ENCODE results near the gene PREX1.
A peak's percentile ranks its signal among the peaks of the same experiment; 100 is the strongest.
"Not testable (repeated sequence)": the region's sequence is repeated elsewhere in the genome, so short reads cannot be mapped to it uniquely, and the experiment has no call there.

The PREX1 gene, protein sequence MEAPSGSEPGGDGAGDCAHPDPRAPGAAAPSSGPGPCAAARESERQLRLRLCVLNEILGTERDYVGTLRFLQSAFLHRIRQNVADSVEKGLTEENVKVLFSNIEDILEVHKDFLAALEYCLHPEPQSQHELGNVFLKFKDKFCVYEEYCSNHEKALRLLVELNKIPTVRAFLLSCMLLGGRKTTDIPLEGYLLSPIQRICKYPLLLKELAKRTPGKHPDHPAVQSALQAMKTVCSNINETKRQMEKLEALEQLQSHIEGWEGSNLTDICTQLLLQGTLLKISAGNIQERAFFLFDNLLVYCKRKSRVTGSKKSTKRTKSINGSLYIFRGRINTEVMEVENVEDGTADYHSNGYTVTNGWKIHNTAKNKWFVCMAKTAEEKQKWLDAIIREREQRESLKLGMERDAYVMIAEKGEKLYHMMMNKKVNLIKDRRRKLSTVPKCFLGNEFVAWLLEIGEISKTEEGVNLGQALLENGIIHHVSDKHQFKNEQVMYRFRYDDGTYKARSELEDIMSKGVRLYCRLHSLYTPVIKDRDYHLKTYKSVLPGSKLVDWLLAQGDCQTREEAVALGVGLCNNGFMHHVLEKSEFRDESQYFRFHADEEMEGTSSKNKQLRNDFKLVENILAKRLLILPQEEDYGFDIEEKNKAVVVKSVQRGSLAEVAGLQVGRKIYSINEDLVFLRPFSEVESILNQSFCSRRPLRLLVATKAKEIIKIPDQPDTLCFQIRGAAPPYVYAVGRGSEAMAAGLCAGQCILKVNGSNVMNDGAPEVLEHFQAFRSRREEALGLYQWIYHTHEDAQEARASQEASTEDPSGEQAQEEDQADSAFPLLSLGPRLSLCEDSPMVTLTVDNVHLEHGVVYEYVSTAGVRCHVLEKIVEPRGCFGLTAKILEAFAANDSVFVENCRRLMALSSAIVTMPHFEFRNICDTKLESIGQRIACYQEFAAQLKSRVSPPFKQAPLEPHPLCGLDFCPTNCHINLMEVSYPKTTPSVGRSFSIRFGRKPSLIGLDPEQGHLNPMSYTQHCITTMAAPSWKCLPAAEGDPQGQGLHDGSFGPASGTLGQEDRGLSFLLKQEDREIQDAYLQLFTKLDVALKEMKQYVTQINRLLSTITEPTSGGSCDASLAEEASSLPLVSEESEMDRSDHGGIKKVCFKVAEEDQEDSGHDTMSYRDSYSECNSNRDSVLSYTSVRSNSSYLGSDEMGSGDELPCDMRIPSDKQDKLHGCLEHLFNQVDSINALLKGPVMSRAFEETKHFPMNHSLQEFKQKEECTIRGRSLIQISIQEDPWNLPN (N-terminal part only)

DNA sequence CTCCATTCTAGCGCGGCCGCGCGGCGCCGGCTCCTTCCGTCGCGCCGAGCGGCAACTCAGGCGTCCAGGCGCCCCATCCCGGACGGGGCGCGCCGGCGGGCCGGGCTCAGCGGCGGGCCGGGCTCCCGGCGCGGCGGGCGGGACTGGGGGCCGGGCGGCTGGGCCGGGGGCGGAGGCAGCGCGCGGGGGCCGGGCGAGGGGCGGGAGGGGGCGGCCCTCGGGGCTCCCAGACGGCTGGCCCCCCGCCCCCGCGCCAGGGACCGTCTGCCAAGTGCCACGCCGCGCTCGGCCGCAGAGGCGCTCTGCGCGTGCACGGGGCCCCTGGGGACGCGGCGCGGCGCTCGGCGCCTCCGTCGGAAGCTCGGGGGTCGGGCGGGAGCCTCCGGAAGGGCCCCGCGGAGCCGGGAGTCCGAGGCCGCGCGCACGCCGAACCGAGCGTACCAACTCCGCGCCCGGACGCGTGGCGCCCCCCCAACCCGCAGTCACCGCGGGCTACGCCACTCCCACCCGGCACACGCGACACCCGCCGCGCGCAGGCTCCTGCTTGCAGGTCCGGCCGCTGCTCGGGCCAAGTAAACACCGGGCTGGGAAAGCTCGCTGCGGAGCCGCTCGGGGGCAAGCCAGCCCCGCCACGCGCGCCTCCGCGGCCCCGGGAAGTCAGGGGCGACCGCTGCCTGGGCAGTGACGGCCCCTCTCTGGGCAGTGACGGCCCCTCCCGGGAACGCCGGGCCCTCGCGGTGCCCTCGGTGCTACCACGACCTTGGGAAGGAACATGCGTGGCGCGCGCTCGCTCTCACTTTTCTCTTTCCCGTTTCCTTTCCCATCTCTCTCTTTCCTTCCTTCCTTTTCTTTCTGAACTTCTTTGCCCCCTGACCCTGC, at the start of gene PREX1:
TSS of gene PREX1 (minus strand) at position 145 of the 879 bp plus-strand sequence. CDS start at position 6, 139 bp downstream.
- peak; percentile 70 for DNase-seq (ENCODE audit: low read depth, low spot score)

DNA sequence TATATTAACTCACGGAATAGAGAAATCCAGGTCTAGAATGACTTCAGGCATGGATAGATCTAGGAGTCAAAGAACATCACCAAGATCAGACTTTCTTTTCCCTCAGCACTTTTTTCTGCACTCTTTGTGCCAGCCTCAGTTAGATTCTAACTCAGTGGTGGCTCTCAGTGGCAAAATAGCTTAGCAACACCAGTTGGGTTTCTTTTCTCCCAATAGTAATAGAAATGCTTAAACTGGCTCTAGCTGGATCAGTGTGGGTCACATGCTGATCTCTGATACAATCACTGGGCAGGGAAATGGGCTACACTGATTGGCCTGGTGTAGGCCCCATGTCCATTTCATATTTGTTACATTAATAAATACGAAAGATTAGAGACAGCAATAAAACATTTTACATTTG, 49.5 kb upstream of the PREX1 start:
- no peak for DNase-seq (ENCODE audit: low read depth, low spot score)

DNA sequence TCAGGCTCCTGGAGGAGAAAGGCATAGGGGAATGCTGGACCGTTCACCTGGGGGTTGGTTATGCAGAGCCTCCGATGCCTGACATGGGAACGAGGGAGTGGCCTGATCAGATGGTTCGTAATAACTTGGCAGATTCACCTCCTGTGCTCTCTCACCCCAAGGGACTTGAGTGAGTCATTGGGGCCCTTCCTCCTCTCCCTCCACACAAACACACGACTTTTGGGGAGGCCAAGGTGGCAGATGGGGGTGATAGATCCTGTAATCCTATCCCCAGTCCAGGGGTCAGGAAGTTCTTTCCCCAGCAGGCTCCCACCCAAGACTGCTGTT, 48.1 kb upstream of the PREX1 start:
- no peak for DNase-seq (ENCODE audit: low read depth, low spot score)

DNA sequence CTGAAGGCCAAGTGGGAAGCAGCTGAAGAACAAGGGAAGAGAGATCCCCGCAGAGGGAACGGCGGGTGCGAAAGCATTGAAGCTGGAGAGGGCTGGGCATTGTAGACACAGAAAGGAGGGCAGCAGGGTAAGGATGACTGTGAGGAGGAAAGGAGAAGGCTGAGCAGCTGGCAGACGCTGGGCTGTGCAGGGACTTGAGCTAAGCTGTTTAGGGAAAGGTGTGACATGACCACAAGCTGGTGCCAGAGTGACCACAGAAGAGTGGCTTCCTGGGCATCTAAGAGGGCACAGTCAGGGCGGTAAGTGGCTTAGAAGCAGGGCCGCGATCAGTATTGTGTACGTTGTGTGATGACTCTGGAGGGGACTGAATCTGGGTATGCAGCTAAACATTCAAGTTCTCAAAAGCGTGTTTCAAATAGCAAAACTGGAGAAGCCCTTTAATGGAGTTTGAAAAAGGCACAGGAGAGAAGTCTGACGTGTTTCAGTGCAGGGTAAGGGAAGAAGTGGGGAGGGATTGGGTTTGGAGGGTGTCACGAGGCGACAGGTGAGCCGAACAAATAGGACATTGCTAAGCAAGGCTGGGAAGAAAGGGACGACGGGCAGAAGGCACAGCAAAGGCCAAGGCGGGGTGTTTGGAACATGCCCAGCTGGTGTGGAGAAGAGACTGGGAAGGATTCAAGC, 47.6 kb upstream of the PREX1 start:
- no peak for DNase-seq (ENCODE audit: low read depth, low spot score)

DNA sequence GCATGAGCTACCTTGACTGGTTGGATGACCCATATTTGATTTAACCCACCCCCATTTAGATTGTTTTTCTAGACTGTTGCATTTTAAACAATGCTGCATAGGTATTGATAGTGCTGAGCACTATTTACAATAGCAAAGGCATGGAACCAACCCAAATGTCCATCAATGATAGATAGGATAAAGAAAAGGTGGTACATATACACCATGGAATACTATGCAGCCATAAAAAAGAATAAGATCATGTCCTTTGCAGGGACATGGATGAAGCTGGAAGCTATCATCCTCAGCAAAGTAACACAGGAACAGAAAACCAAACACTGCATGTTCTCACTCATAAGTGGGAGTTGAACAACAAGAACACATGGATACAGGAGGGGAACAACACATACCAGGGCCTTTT, 41.6 kb upstream of the PREX1 start:
- DNase-seq (ENCODE audit: low read depth, low spot score), result not testable (repeated sequence)

DNA sequence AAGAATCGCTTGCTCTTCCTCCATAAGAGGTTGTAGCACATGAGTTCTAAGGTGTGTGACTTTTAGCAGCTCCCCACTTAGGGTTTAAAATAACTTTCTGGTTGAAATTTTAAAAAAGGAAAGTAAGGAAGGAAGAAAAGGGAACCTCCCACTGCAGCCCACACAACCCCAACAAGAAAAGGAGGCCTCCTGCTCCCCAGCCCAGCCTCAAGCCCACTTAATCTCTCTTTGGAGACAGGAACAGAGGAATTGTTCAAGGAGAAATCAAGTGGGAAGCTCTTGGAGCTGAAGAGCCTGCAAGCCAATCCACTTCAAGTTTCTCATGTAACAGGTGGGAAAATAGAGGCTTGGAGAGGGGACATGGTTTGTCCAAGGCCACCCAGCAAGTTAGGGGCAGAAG, 39.1 kb upstream of the PREX1 start:
- no peak for DNase-seq (ENCODE audit: low read depth, low spot score)

DNA sequence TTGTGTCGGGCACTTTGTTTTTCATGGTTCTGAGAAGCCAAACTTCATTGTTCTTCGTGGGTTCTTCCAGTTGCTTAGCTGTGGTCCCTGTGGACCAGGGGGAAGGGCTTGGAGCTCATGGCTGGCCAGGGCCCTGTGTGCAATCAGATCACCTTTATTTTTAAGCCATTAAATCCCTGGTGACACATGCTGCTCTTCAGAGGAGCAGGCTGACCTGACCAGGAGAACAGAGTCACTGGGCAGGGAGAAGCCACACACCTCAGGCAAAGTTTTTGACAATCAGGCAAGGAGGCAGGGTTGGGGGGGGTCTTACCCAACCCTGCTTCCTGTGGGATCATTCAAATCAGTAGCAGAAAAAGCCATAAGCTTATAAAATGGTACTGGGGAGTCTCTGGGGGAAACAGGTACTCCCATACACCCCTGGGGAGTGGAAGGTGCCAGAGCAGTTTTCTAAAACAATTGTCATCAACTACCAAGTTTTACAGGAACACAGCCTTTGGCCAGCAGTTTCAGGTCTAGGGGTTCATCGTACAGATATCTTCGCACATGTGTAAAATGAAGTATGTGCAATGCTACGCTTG, 37.0 kb upstream of the PREX1 start:
- DNase-seq (ENCODE audit: low read depth, low spot score), result no peak

DNA sequence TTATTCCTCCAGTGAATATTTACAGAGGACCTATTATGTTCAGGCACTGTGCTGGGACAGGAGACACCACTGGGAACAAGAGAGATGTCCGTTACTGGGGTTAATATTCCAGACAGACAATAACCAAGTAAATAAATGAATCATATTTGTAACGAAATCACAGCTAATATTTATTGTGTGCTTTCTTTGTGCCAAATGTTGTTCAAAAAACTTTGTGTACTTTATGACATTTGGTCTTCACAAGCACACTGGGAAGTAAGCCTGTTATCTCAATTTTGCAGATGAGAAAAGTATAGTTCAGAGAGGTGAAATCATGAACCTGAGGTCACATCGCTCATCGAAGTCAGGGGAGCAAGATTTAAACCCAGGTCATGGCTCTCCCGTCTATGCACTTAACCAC, 36.5 kb upstream of the PREX1 start:
- no peak for DNase-seq (ENCODE audit: low read depth, low spot score)

DNA sequence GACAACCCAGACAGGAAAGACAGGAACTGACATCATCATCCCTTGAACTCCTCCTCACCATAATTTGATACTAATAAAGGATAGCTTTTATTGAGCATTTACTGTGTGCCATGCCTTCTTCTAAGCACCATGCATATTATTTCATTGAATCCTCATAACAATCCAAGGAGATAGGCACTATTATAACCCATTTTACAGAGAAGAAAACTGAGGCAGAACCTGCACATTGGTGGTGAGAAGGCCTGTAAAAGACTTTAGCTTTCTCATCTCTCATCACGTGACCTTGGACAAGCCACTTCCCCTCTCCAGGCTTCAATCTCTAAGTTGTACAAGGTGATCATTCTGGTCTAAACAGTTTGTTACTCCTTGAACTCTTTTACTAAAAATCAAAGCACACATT, 34.5 kb upstream of the PREX1 start:
- DNase-seq (ENCODE audit: low read depth, low spot score), result no peak

DNA sequence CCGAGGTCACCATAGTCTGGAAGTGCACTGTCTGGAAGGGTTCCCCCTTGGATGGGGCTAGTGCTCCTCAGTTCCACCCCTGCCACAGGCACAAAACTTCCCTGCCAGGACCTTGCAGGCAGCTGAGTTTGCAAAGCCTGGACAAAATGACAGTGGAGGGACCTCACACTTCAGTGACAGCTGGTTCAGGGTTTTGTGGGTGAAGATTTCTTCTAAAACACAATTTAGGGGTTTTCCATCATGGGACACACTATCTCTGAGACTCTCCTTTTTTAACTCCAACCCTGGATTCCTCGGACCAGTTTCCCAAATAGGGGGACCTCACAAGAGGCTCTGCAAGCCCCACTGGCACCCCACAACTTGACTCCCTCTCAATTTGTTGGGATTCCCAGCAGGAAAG, 33.6 kb upstream of the PREX1 start:
- no peak for DNase-seq (ENCODE audit: low read depth, low spot score)

DNA sequence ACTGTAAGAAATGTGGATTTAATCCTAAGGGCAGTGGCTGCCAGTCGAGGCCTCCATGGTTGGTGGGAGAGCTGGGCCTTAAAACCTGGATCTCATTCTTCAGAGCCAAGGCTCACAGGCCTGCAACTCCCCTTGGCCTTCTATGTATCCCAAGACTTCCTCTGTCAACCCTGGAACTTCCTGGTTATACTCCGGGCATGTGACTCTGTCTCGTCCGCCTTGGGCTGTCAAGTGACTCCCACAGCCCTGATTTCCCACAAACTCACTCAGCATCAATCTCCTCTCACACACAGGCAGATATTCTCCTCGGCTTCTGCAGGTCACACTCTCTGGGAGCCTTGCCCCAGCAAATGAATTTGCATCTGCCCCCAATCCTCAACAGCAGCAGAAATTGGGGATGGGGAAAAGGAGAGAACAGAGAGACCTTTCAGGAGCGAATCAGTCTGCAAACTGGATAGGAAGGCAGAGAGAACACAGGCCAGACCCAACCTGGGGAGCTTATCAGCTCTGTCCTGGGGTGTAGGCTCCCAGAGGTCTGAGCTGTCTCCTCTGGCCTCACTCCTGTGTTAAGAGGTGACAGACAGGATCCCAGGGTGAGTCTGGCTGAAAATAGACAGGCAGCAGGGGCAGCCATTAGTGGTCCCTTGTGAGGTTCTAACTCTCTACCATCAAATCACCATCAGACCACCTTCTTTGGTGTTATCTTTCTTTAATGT, 30.4 kb upstream of the PREX1 start:
- no peak for DNase-seq (ENCODE audit: low read depth, low spot score)

DNA sequence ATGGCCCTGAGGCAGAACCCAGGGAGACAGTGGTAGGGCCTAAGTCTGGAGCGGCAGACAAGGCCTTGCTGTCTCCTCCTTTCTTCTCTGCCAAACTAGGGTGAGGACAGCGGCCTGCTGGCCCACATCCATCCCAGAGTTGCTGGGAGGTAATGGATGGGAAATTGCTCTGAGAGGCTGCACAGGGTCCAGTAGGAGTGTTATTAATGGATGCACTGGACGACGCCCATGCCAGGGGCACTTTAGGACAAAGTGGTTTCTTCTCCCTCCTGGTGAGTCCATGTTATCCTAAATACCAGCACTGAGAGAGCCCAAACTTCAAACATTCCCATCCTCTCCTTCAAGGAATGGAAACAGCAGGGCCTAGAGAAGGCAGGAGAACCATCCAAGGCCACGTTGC, 28.3 kb upstream of the PREX1 start:
- peak; percentile 46 for DNase-seq (ENCODE audit: low read depth, low spot score)

DNA sequence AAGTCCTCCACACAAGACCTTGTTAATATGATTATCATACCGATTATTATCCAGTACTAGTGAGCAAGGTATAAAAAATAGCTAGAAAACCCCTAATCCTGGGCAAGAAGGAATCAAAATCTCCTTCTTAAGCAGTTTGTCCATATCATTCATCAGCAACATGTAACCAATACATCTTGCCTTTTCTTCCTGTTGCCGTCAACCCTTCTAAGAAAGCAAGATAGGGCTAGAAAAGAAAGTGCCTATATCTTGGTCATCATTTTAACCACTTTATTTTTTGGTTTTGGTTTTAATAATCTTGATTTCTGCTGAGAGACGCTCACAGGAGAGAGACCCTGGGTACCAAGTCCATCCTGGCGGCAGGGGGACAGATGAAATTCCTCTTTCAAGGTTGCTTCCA, 27.2 kb upstream of the PREX1 start:
- DNase-seq (ENCODE audit: low read depth, low spot score), result no peak

DNA sequence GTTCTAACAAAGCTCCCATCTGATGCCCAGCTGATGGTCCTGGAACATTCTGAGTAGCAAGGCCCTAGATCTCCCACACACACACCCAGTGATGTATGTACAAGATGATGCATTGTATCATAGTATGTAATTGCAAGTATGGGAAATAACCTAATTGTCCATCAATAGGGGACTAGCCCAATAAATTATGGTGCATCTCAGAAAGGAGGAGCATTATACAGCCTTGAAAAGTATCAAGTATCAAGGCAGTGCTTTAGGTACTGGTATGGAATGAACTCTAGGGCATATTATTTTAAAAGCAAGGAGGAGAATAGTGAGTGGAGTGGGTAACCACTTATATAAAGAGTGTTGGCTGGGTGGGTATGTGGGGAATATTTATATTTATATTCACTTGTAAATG, 24.8 kb upstream of the PREX1 start:
- DNase-seq (ENCODE audit: low read depth, low spot score), result no peak

DNA sequence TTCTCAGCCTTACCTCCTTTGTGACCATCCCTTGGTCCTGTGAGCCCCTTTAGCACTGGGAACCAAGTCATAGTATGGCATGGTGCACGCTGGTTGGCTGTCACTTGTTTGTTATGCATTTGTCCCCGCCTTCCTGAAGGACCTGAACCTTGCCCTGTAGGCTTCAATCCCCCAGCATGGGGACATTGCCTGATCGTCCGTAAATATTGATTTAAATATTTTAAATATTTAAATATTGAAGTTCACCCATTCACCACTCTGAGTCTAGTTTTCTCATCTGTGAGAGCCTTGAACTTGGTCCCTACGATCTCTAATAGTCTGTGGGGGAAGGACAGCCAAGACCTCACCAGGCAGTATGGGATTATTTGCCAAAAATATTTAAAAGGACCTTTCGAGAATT, 23.8 kb upstream of the PREX1 start:
- no peak for DNase-seq (ENCODE audit: low read depth, low spot score)

DNA sequence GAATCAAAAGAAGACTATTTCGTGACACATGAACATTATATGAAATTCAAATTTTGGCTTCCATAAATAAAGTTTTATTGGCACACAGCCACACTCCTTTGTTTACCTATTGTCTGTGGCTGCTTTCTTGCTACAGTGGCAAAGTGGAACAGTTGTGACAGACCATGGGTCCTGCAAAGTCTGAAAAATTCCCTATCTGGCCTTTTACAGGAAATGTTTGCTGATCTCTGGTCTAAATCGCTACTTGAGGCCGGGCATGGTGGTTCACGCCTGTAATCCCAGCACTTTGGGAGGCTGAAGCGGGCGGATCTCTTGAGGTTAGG, 23.1 kb upstream of the PREX1 start:
- no peak for DNase-seq (ENCODE audit: low read depth, low spot score)

DNA sequence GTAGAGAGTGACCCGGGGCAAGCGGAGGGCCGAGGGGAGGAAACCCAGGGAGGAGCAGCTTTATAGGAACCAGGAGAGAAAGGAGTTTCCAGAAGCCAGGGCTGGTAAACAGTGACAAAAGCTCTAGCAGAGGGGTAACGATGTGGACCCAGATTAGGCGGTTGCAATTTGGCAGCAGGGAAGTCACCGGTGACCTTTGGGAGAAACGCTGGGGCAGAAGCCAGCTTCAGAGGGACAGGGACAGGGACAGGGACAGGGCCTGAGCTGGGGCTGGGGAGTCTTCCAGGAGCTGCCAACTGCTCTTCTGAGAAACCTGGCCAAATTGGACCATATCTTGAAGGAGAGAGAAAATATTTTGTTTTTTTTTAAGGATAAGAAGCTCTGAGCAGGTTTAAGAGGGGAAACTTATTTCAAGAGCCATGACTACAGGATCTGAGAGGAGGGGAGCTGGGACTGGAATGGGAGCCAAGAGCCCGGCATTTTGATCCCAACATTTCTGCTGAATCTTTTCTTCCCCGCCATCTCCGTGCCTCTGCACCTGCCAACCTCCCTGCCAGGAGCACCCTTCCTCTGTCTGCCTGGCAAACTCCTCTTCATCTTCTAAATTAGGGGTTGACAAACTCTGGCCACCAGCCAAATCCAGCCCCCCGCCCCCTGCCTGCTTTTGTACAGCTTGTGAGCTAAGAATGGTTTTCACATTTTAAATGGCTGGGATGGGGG, 22.6 kb upstream of the PREX1 start:
- DNase-seq (ENCODE audit: low read depth, low spot score), result no peak

DNA sequence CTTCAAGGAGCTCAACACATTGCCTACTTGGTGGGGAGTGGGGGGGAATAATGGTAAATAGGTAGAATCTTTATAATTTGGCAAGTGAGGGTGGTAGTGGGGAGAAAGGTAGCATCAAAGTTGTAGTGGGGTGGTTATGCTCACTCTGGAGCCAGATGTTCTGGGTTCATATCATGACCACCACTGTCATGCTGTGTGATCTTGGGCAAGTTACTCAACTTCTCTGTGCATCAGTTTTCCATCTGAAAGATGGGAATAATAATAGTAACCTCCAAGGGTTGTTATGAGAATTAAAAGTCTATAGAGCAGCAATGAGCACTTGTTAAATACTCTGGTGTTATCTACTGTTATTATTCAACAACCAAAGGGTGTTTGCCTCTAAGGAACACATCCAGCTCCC, 22.0 kb upstream of the PREX1 start:
- no peak for DNase-seq (ENCODE audit: low read depth, low spot score)

DNA sequence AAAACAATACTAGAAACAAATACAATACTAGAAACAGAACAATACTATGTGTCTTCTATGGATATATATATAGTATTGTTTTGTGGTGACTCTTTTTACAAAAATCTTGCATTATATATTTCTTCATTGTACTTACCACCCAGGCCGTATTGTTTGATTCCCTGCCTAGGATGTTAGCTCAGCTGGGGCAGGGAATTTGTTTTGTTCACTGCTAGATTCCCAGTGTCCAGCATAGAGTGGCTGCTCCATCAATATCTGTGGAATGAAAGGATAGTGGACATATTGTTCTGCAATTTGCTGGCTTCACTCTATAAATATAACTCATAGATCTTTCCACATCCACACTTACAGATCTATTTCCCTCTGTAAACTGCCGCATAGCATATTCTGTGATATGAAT, 21.5 kb upstream of the PREX1 start:
- DNase-seq (ENCODE audit: low read depth, low spot score), result no peak

Measured in ELF-1 (cell line).